GM19023 (cell line): ENCODE results near the gene C1orf210.

Experiments used
- ATAC-seq: cut with Tn5 transposase; IDR thresholded peaks from one replicate; pipeline ENCODE4 v1.9.1; 2021; ENCODE audit warnings: mild to moderate bottlenecking, moderate library complexity; ENCODE audit not compliant: unreplicated experiment

C1orf210 gene

GRCh38 chr1:43312663-43313515 is 27.5 kb upstream of the C1orf210 start:
- ATAC-seq = no peak

- no peak for ATAC-seq
These were observed 26.8 kb upstream of the C1orf210 start for GRCh38 chr1:43312212-43312623.

GRCh38 chr1:43311521-43311920 is 26.1 kb upstream of the C1orf210 start:
- ATAC-seq = no peak

GRCh38 chr1:43309405-43310025 is 24.1 kb upstream of the C1orf210 start:
- no peak for ATAC-seq

- ATAC-seq = no peak
These were observed 23.4 kb upstream of the C1orf210 start for GRCh38 chr1:43308635-43309404.

- ATAC-seq = no peak
These were observed 22.2 kb upstream of the C1orf210 start for GRCh38 chr1:43307458-43308158.

GRCh38 chr1:43306688-43307457 is 21.5 kb upstream of the C1orf210 start:
- ATAC-seq = no peak

- no peak for ATAC-seq
These were observed 20.7 kb upstream of the C1orf210 start for GRCh38 chr1:43305926-43306687.

- ATAC-seq = no peak
These were observed 20.1 kb upstream of the C1orf210 start for GRCh38 chr1:43305461-43305860.

- ATAC-seq = no peak
These were observed 19.5 kb upstream of the C1orf210 start for GRCh38 chr1:43304771-43305300.

GRCh38 chr1:43304314-43304681 is 18.9 kb upstream of the C1orf210 start:
- no peak for ATAC-seq

GRCh38 chr1:43303471-43304313 is 18.3 kb upstream of the C1orf210 start:
- no peak for ATAC-seq

- ATAC-seq = no peak
These were observed 17.5 kb upstream of the C1orf210 start for GRCh38 chr1:43302721-43303470.

GRCh38 chr1:43302201-43302600 is 16.8 kb upstream of the C1orf210 start:
- no peak for ATAC-seq

- no peak for ATAC-seq
These were observed 15.2 kb upstream of the C1orf210 start, which contains the start of gene TIE1 for GRCh38 chr1:43300378-43301094. Gene TIE1 (plus strand): TSS chr1:43300982. CDS start chr1:43301072, 90 bp downstream.

GRCh38 chr1:43299101-43299500 is 13.7 kb upstream of the C1orf210 start:
- ATAC-seq = no peak

- ATAC-seq = no peak
These were observed 12.7 kb upstream of the C1orf210 start for GRCh38 chr1:43298055-43298454.
